Measurements from ENCODE around the gene ZDHHC6.

Gene ZDHHC6, protein sequence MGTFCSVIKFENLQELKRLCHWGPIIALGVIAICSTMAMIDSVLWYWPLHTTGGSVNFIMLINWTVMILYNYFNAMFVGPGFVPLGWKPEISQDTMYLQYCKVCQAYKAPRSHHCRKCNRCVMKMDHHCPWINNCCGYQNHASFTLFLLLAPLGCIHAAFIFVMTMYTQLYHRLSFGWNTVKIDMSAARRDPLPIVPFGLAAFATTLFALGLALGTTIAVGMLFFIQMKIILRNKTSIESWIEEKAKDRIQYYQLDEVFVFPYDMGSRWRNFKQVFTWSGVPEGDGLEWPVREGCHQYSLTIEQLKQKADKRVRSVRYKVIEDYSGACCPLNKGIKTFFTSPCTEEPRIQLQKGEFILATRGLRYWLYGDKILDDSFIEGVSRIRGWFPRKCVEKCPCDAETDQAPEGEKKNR

GRCh38 chr10:112446855-112447619, at the start of gene ZDHHC6, which contains the start of gene VTI1A:
TSS of gene ZDHHC6 (minus strand) at chr10:112446914. CDS start at chr10:112445436, 1,478 bp downstream.
TSS of gene VTI1A (plus strand) at chr10:112447215. CDS start at chr10:112447374, 159 bp downstream.
- Histone ChIP-seq H3K4me3 (ENCODE audit: low read length) (peak within 1 kb of the TSS; percentile 94), H3K27me3 (ENCODE audit: insufficient read depth, low read length) (no peaks in the 10 kb centered on the region), H3K9me3 (ENCODE audit: insufficient read depth, low read depth, low read length) (no peaks in the 10 kb centered on the region), H3K27ac (ENCODE audit: low read length) (peak within 1 kb of the TSS; percentile 75), H3K36me3 (ENCODE audit: insufficient read depth, low read depth, low read length) (peaks cover 34% of the 10 kb centered on the region), H3K9ac (ENCODE audit: low read depth, low read length) (peak within 1 kb of the TSS; percentile 95), H3K4me1 (ENCODE audit: insufficient read depth, low read length) (0 out of 2 replicates have a peak, but pooled peaks cover 4% of the 10 kb centered on the region)

GRCh38 chr10:112492736-112493135, 46.0 kb upstream of the ZDHHC6 start:
- no peaks in the 10 kb centered on the region for H3K36me3 ChIP-seq (ENCODE audit: insufficient read depth, low read depth, low read length)

DNA sequence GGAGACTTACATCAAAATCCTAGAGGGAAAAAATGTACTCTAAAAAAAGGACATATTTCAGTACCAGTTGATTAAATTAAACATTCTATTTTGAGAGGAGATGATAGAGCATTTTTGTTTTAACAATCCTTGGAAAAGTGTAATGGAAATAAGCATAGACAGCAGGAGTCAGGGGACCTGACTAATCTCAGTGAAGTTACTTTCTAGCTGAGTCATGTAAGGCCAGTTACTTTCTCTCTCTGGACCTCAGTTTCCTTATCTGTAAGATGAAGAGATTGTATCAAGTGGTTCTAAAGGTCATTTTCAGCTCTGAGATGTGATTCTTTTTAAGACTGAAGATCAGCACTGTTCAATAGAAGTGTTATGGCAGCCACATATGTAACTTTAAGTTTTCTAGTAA, 44.4 kb upstream of the ZDHHC6 start:
- Histone ChIP-seq H3K27me3 (ENCODE audit: insufficient read depth, low read length) (no peaks in the 10 kb centered on the region), H3K36me3 (ENCODE audit: insufficient read depth, low read depth, low read length) (no peaks in the 10 kb centered on the region), H3K27ac (ENCODE audit: low read length) (no peak overlapping the region), H3K9ac (ENCODE audit: low read depth, low read length) (no peak overlapping the region), H3K4me3 (ENCODE audit: low read length) (no peak overlapping the region), H3K4me1 (ENCODE audit: insufficient read depth, low read length) (peaks cover 4% of the 10 kb centered on the region; the same call in 1 of the 2 replicates), H3K9me3 (ENCODE audit: insufficient read depth, low read depth, low read length) (no peaks in the 10 kb centered on the region)

More at GRCh38 chr10:112492736-112493135, 46.0 kb upstream of the ZDHHC6 start:
- H3K27me3 ChIP-seq (ENCODE audit: insufficient read depth, low read length): no peaks in the 10 kb centered on the region
- no peak overlapping the region for H3K9ac ChIP-seq (ENCODE audit: low read depth, low read length)
- no peak overlapping the region for H3K27ac ChIP-seq (ENCODE audit: low read length)
- H3K9me3 ChIP-seq (ENCODE audit: insufficient read depth, low read depth, low read length): no peaks in the 10 kb centered on the region
- H3K4me3 ChIP-seq (ENCODE audit: low read length): no peak overlapping the region
- H3K4me1 ChIP-seq (ENCODE audit: insufficient read depth, low read length): peaks cover 4% of the 10 kb centered on the region; the same call in 1 of the 2 replicates

- no peak overlapping the region for H3K9ac ChIP-seq (ENCODE audit: low read depth, low read length)
- no peak overlapping the region for H3K27ac ChIP-seq (ENCODE audit: low read length)
Measured at GRCh38 chr10:112490545-112490944, 43.8 kb upstream of the ZDHHC6 start.

DNA sequence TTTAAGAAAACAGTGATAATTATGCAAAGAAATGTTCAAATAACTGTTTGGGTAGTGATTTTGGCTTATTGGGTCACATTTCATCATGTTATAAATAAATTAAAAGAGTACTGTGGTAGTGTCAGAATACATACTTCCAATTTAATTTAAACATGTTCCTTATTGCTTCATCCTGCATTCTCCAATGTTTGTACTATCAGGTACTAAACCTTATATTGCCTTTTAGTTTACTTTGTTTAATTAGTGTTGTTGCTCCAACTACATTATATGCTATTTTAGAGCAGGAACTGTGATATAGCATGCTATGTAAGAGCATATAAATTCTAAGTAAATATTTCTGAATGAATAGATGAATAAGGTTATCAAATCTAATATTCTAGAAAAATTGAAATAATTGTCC, 41.2 kb upstream of the ZDHHC6 start:
- Histone ChIP-seq H3K4me3 (ENCODE audit: low read length) (no peak overlapping the region), H3K36me3 (ENCODE audit: insufficient read depth, low read depth, low read length) (no peaks in the 10 kb centered on the region), H3K27me3 (ENCODE audit: insufficient read depth, low read length) (no peaks in the 10 kb centered on the region), H3K4me1 (ENCODE audit: insufficient read depth, low read length) (peaks cover 4% of the 10 kb centered on the region; the same call in 1 of the 2 replicates), H3K27ac (ENCODE audit: low read length) (no peak overlapping the region), H3K9ac (ENCODE audit: low read depth, low read length) (no peak overlapping the region), H3K9me3 (ENCODE audit: insufficient read depth, low read depth, low read length) (no peaks in the 10 kb centered on the region)

More at GRCh38 chr10:112490545-112490944, 43.8 kb upstream of the ZDHHC6 start:
- Histone ChIP-seq H3K27me3 (ENCODE audit: insufficient read depth, low read length) (no peaks in the 10 kb centered on the region), H3K9me3 (ENCODE audit: insufficient read depth, low read depth, low read length) (no peaks in the 10 kb centered on the region), H3K4me1 (ENCODE audit: insufficient read depth, low read length) (peaks cover 4% of the 10 kb centered on the region; the same call in 1 of the 2 replicates), H3K4me3 (ENCODE audit: low read length) (no peak overlapping the region), H3K36me3 (ENCODE audit: insufficient read depth, low read depth, low read length) (no peaks in the 10 kb centered on the region)

GRCh38 chr10:112484399-112484798, 37.7 kb upstream of the ZDHHC6 start:
- Histone ChIP-seq H3K36me3 (ENCODE audit: insufficient read depth, low read depth, low read length) (no peaks in the 10 kb centered on the region), H3K4me3 (ENCODE audit: low read length) (no peak overlapping the region), H3K9ac (ENCODE audit: low read depth, low read length) (no peak overlapping the region), H3K9me3 (ENCODE audit: insufficient read depth, low read depth, low read length) (no peaks in the 10 kb centered on the region), H3K27me3 (ENCODE audit: insufficient read depth, low read length) (no peaks in the 10 kb centered on the region), H3K27ac (ENCODE audit: low read length) (no peak overlapping the region), H3K4me1 (ENCODE audit: insufficient read depth, low read length) (no peaks in the 10 kb centered on the region)

DNA sequence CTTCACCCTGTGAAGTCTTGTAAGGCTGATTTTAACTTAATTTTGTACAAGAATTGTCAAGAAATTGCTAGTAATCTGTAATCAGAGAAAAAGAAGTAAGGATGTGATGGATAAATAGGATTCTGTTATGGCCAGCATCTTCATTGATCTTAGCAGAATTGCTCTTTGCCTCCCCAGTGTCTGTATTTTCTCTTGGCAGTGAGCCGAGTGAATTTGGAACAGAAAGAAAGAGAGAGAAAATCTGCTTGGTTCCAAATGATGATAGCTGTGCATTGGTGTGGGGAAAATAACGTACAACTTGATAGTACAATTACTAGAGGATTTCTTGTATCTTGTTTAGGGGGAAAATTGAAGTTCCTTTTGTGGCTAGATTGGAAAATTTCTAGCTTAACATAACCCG, 34.9 kb upstream of the ZDHHC6 start:
- no peaks in the 10 kb centered on the region for H3K4me1 ChIP-seq (ENCODE audit: insufficient read depth, low read length)

DNA sequence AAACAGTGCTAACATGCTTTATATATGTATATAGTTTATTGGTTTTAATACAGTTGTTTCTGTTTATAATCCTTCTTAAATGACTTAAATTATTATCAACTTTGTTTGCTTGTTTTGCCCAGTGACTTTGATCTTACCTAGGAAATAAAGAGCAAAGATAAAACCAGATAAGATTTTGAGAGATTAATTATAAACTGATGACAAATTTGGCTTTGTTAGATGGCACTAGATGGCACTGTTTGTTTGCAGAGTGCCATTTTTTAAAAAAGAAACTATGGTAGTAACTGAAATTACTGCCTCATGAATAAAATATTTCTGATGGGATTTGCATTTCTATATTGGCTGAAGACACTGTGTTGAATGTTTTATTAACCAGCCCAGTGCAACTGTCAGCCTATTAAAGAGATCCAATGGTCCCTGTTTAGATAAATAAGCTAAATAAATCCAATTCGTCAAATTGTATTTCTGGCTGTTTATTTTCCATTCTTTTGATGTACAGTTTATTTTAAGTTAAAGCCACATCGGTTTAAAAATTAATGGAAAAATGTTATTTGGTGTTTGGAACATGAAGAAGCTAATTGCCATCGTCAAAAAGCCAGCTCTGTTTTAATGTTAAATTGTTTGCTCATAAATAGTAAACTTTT, 29.0 kb upstream of the ZDHHC6 start:
- H3K4me1 ChIP-seq (ENCODE audit: insufficient read depth, low read length): no peaks in the 10 kb centered on the region
- H3K27me3 ChIP-seq (ENCODE audit: insufficient read depth, low read length): no peaks in the 10 kb centered on the region
- H3K4me3 ChIP-seq (ENCODE audit: low read length): no peak overlapping the region
- no peak overlapping the region for H3K9ac ChIP-seq (ENCODE audit: low read depth, low read length)
- H3K9me3 ChIP-seq (ENCODE audit: insufficient read depth, low read depth, low read length): no peaks in the 10 kb centered on the region
- H3K27ac ChIP-seq (ENCODE audit: low read length): no peak overlapping the region
- H3K36me3 ChIP-seq (ENCODE audit: insufficient read depth, low read depth, low read length): no peaks in the 10 kb centered on the region

More for the DNA sequence above, 34.9 kb upstream of the ZDHHC6 start:
- no peak overlapping the region for H3K4me3 ChIP-seq (ENCODE audit: low read length)
- no peaks in the 10 kb centered on the region for H3K36me3 ChIP-seq (ENCODE audit: insufficient read depth, low read depth, low read length)
- no peak overlapping the region for H3K9ac ChIP-seq (ENCODE audit: low read depth, low read length)
- no peak overlapping the region for H3K27ac ChIP-seq (ENCODE audit: low read length)
- H3K9me3 ChIP-seq (ENCODE audit: insufficient read depth, low read depth, low read length): no peaks in the 10 kb centered on the region
- H3K27me3 ChIP-seq (ENCODE audit: insufficient read depth, low read length): no peaks in the 10 kb centered on the region

DNA sequence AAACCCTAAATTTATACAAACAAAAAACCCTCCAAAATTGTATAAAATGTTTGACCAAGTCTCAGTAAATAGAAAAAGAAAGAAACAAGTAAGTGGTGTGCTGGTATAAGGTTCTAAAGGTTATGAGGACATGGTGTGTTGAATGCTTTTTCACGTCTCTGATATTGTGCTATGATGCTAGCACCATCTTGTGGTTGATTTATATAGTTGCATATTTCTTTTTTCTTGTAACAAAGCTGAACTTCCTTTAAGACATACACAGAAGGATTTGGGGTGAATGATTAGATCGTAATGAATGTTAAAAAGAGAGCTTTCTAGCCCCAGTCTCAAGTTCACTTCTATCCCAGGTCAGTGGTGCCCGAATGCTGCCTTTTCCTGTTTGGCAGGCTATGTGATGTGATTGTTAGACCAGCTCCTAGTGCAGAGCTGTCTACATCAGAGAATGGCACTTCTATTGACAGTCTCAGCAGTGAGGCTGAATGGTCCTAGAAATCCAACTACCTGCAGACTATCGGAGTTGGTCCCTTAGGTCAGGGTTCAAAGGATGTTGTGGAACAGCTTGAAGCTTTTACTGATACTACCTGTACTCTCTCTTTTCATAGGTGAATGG, 25.3 kb upstream of the ZDHHC6 start:
- no peak overlapping the region for H3K9ac ChIP-seq (ENCODE audit: low read depth, low read length)
- H3K4me3 ChIP-seq (ENCODE audit: low read length): no peak overlapping the region
- no peaks in the 10 kb centered on the region for H3K9me3 ChIP-seq (ENCODE audit: insufficient read depth, low read depth, low read length)
- no peaks in the 10 kb centered on the region for H3K27me3 ChIP-seq (ENCODE audit: insufficient read depth, low read length)
- no peaks in the 10 kb centered on the region for H3K36me3 ChIP-seq (ENCODE audit: insufficient read depth, low read depth, low read length)
- H3K27ac ChIP-seq (ENCODE audit: low read length): no peak overlapping the region
- no peaks in the 10 kb centered on the region for H3K4me1 ChIP-seq (ENCODE audit: insufficient read depth, low read length)

DNA sequence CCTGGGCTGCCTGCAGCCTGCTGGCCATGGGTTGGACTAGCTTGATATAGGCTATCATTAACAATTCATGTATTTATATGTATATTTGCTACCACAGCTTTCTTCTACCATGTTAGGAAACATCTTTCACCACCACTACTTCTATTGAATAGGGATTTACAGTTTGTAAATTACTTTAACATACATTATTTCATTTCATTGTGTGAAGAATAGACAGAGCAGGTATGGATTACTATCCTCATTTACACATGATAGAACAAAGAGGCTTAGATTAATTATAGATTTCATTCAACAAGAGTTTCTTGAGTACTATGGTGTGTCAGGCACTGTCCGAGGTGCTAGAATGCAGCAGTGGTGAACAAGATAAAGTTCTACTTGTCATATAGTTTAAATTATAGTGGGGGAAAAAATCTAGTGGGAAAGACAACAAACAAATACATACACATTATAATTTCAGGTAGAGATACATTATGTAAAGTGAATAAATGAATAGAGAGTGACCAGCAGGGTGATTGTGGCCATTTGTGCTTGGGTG, 20.9 kb upstream of the ZDHHC6 start:
- Histone ChIP-seq H3K27me3 (ENCODE audit: insufficient read depth, low read length) (no peaks in the 10 kb centered on the region), H3K27ac (ENCODE audit: low read length) (no peak overlapping the region), H3K4me3 (ENCODE audit: low read length) (no peak overlapping the region)

DNA sequence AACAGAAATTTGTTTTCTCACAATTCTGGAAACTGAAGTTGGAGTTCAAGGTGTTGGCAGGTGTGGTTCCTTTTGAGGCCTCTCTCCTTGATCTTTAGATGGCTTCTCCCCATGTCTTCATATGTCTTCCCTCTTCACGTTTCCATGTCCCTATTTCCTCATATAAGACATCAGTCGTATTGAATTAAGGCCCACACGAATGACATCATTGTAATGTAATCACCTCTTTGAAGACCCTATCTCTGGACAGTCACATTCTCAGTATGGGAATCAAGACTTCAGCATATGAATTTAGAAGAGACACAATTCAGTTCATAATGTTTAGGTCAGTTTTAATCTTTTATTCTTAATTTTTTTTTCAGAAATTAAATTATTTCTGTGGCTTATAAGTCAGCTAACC, 20.1 kb upstream of the ZDHHC6 start:
- Histone ChIP-seq H3K9ac (ENCODE audit: low read depth, low read length) (no peak overlapping the region), H3K27ac (ENCODE audit: low read length) (no peak overlapping the region), H3K36me3 (ENCODE audit: insufficient read depth, low read depth, low read length) (peaks cover 25% of the 10 kb centered on the region), H3K9me3 (ENCODE audit: insufficient read depth, low read depth, low read length) (peaks cover 5% of the 10 kb centered on the region; the same call in 1 of the 2 replicates), H3K4me3 (ENCODE audit: low read length) (no peak overlapping the region), H3K27me3 (ENCODE audit: insufficient read depth, low read length) (no peaks in the 10 kb centered on the region), H3K4me1 (ENCODE audit: insufficient read depth, low read length) (no peaks in the 10 kb centered on the region)

More for the DNA sequence above, 20.9 kb upstream of the ZDHHC6 start:
- Histone ChIP-seq H3K9me3 (ENCODE audit: insufficient read depth, low read depth, low read length) (peaks cover 5% of the 10 kb centered on the region; the same call in 1 of the 2 replicates), H3K4me1 (ENCODE audit: insufficient read depth, low read length) (no peaks in the 10 kb centered on the region), H3K36me3 (ENCODE audit: insufficient read depth, low read depth, low read length) (peaks cover 25% of the 10 kb centered on the region), H3K9ac (ENCODE audit: low read depth, low read length) (no peak overlapping the region)
